HG03039 (cell line): Measurements from ENCODE around the gene F2R.

ENCODE experiments used
- ATAC-seq: cut with Tn5 transposase; IDR thresholded peaks from one replicate; pipeline ENCODE4 v1.9.1; 2021; ENCODE audit warnings: mild to moderate bottlenecking, moderate library complexity; ENCODE audit not compliant: unreplicated experiment

The F2R gene

GRCh38 chr5:76690037-76690679 is 25.8 kb upstream of the F2R start:
- no peak for ATAC-seq

GRCh38 chr5:76690704-76691466 is 25.0 kb upstream of the F2R start:
- ATAC-seq: no peak

DNA sequence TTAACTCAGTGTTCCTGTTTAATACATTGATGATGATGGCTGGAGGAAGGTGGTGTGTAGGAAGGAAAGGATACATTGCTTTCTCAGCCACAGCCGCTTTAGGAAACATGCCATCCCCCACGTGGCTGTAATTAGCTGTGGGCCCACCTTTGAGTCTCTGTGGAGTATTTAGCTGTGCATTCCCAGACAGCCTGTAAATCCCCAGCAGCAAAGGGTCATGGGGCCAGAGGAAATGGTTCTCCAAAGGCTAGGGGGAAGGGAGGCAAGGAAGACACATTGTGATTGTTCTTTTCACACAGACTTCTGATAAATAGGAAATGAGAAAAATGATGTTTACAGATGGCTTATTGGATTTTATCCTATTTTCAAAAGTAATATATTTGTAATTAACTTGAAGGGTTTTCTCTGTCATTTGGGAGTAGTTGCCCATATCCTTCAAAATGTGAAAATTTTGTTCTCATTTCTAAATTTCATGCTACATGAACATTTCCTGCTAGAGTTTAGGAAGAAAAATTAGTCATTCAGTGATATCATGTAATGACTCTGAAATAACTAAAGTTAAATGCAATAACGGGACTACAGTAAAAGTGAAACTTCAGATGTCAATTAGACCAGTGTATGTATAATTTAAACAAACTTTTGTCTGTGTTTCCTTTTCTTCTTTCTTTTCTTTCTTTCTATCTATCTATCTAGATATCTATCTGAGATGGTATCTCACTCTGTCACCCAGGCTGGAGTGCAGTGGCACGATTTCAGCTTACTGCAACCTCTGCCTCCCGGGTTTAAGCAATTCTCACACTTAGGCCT is 24.3 kb upstream of the F2R start:
- no peak for ATAC-seq

DNA sequence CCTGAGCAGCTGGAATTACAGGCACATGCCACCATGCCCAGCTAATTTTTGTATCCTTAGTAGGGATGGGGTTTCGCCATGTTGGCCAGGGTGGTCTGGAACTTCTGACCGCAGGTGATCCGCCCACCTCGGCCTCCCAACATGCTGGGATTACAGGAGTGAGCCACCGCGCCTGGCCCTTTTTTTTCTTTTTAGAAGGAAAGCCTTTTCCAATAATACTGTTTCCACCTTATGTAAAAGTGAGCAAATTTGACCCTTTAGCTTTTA is 23.7 kb upstream of the F2R start:
- no peak for ATAC-seq

GRCh38 chr5:76692651-76693050 is 23.3 kb upstream of the F2R start:
- ATAC-seq: no peak

DNA sequence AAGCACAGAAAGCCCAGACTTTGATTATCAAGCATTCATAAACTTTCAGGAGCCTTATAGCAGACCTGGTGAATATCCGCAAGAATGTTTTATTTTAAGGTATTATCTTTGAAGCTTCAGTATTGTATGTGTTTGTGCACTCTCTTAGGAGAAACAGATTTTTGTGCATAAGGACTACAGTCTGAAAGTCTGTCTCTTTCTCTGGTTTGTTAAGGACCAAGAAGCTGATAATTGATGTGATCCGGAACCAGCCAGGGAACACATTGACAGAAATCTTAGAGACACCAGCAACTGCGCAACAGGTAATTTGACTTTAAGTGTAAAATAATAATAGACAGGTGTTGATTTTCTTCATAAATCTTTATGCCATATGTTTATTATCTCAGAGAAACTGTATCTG is 22.8 kb upstream of the F2R start:
- ATAC-seq: no peak

- ATAC-seq: no peak
Observed at GRCh38 chr5:76694317-76694716, 21.6 kb upstream of the F2R start.

- ATAC-seq: no peak
Observed at GRCh38 chr5:76695346-76695745, 20.6 kb upstream of the F2R start.

DNA sequence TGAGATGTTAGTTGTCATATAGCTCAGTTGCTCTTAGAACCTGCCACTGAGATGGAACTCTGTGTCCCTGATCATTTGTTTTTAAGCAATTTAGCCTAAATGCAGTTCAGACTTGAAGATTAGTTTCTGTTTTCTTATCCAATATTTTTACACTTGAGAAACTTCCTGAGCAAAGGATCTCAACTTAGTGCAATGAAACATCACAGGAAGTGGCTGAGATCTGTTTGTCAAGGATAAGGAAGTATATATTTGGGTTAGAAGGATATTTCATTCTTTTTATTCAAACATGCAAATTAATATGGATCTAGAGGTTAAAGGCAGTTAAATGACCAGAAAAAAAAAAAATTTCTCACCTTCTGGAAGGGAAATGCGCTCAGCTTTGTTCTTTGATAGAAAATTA is 19.7 kb upstream of the F2R start:
- no peak for ATAC-seq

DNA sequence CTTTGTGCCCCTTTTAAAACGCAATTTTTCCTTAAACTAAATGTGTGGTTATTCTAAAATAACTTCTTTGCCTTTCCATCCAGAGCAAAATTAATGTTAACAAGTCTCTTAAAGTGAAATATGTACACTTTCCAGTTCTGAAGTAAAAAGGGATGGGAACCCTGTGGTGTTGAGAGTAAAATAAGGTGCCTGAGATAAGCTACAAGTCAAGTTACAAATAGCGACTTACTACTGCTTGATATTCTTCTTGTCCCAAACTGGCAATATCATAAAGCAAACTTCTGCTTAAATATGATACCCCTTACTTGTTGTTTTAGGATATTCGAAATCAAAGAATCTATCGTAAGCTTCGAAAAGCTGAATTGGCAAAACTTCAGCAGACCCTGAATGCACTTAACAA is 18.3 kb upstream of the F2R start:
- no peak for ATAC-seq

DNA sequence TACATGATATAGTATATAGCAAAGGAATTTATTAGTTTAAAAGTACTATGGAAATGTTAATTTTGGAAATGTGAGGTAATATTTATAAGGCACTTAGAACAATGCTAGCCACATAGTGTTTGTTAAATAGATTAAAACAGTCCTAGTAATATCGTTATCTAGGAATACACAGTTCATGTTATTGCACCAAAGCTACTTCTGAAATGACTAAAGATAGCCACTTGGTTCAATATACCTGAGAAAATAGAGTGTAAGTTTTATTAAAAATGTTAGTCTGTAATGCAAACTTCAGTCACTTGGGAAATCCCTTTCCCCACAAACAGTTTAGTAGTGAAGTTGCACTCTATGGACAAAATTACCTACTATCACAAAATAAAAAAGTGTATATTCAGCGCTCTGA is 15.4 kb upstream of the F2R start:
- no peak for ATAC-seq

DNA sequence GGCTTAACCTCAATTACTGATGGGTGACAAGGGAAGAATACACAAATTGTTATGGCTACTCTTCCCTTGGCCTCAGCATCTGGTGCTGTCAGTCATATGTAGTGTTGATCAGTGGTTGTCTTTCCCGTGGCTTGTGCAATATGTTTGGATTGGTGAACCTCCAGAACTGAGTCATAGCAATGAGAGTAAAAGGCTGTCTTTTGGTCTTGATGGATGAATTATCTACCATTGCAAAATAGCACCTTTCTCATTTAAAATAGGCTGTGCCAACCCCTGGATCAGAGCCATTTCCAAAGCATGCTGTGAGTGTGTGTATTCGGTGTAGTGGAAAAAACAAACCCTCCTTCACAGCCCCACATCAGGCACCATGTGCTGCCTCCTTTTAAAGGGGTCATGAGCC is 14.6 kb upstream of the F2R start:
- no peak for ATAC-seq

DNA sequence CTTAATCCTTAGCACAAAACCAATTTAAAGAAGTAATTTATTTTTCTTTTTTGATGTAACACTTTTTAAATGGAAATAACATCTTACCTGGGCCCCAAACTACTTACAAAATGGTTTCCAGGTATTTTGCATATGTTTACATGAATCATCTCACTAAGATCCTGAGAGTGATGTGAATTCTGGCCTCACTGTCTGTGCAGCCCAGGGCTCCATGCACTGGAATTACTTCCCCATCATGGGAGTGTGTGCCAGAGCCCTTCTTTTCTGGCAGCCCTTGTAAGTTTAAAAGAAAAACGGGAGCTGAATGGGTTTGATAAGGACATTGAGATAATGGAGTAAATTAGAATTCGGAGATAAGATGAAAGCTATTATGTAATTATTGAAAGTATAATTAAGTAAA is 12.2 kb upstream of the F2R start:
- ATAC-seq: no peak

GRCh38 chr5:76704131-76704663 is 11.7 kb upstream of the F2R start:
- no peak for ATAC-seq

GRCh38 chr5:76705574-76705973 is 10.4 kb upstream of the F2R start:
- no peak for ATAC-seq

- no peak for ATAC-seq
Observed at GRCh38 chr5:76709762-76710161, 6.2 kb upstream of the F2R start.

DNA sequence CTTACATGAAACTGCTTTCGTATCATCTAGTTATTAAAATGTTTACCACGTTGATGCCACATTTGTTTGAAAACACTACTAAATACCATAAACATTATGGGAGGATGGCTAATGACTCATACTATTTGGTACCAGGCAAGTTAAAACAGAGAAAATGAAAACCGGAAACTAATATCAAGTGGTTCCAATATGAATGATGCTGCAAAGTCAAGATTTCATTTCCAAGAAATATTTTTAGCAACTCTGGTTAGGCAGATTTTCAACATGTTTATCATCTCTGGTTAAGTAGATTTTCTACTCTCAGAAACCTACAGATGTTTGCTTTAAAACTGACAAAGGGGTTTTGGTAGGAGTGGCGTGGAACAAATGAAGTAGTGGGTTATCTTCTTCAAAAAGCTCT is 4.9 kb upstream of the F2R start:
- ATAC-seq: no peak

DNA sequence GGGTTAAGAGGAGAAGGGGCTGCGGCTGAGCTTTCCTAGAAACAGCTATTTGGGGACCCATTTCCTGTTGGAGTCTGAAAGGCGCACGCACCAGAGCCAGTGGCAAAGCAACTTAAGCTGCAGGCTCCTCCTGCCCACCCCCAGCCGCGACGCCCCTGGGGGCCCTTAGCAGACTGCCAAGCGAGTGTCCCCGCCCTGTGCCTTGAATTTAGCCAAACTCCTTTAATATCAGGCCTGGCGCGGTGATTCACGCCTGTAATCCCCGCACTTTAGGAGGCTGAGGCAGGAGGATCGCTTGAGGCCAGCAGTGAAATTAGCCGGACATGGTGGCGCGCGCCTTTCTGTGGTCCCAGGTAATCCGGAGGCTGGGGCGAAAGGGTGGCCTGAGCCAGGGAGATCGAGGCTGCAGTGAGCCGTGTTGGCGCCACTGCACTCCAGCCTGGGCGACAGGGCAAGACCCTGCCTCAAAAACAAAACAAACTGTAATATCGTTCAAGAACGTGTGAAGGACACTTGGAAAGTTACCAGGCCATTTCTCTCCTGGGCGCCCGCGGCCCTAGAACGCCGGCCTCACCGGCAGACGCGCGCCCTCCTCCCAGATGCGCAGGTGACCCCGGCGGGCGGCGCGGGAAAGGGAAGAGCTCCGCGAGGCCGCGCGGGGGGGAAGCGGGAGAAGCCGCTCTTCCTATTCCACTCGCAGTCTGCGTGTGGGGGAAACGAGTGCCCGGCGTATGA is 1.0 kb upstream of the F2R start:
- peak; percentile 21 for ATAC-seq

- peak; percentile 22 for ATAC-seq
Observed at GRCh38 chr5:76715486-76715735, 515 bp upstream of the F2R start.

DNA sequence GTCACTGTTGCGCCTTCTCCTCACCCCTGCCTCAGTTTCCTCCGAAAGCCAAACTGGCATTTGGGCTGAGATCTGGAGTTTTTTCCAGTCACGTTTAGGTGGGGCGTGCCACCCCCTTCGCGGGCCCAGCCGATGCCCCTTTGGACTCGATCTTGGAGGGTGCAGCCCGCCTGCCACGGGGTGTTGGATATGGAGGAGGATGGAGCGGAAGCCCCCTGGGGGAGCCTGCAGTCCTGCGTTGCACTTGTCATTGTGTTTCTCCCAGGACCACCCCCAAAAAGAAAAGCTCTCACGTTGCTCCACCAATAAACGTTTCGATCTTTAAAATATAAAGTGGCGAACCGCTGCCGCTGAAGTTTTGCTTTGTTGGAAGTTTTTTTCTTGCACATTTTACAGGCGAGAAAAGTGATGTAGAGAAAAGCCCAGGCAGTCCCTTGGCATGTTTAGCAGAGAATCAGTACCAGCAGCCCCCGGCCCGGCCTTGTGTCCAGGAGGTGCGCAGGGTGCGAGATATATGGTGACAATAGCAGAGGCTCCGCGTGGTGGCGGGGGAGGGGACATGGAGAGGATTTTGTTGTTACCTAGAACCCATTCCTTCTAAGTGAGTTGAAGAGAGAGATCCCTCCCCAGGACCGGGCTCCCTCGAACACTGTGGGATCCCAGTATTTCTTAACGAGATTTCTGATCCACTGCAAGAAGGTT is 681 bp downstream of the F2R start:
- no peak for ATAC-seq
